DOHH2 (cell line): Measurements from ENCODE around the gene ARX.

ENCODE experiments used
- H3F3A ChIP-seq: fragments of 200-600 bp; sonication (generic), shearing (Covaris generic); 2 replicates; pipeline ENCODE4 v1.6.0; 2016; ENCODE audit warnings: antibody characterized with exemption, mild to moderate bottlenecking; ENCODE audit not compliant: control insufficient read depth, insufficient read depth
- H3K27ac ChIP-seq: fragments of 200-600 bp; sonication (generic); 2 replicates; pipeline ENCODE4 v1.5.1; 2014; ENCODE audit warnings: low read depth, mild to moderate bottlenecking, low read length, moderate library complexity
- H3K27me3 ChIP-seq: fragments of 200-600 bp; sonication (generic); 2 replicates; pipeline ENCODE4 v1.6.1; 2014; ENCODE audit warnings: mild to moderate bottlenecking, low read length, mixed read lengths; ENCODE audit not compliant: control insufficient read depth
- H3K36me3 ChIP-seq: fragments of 200-600 bp; sonication (generic); 2 replicates; pipeline ENCODE4 v1.6.1; 2014; ENCODE audit warnings: mild to moderate bottlenecking, low read length, moderate library complexity, mixed read lengths; ENCODE audit not compliant: control insufficient read depth
- H3K4me1 ChIP-seq: fragments of 200-600 bp; sonication (generic); 2 replicates; pipeline ENCODE4 v1.6.1; 2014; ENCODE audit warnings: mild to moderate bottlenecking, low read length, mixed read lengths; ENCODE audit not compliant: control insufficient read depth
- H3K4me2 ChIP-seq: fragments of 200-600 bp; sonication (generic); 2 replicates; pipeline ENCODE4 v1.6.0; 2014; ENCODE audit warnings: mild to moderate bottlenecking, low read length, moderate library complexity
- H3K4me3 ChIP-seq: fragments of 200-600 bp; sonication (generic); 2 replicates; pipeline ENCODE4 v1.5.1; 2014; ENCODE audit warnings: mild to moderate bottlenecking, low read length, mixed read lengths
- H3K79me2 ChIP-seq: fragments of 200-600 bp; sonication (generic); 2 replicates; pipeline ENCODE4 v1.6.1; 2014; ENCODE audit warnings: mild to moderate bottlenecking, low read length, mixed read lengths; ENCODE audit not compliant: control insufficient read depth
- H3K9me2 ChIP-seq: fragments of 200-600 bp; sonication (generic); replicated peaks from 2 replicates; pipeline ENCODE4 v1.6.1; 2014; ENCODE audit warnings: mild to moderate bottlenecking, low read length, mixed read lengths; ENCODE audit not compliant: control insufficient read depth
- H3K9me3 ChIP-seq: fragments of 200-600 bp; sonication (generic); 2 replicates; pipeline ENCODE4 v1.6.1; 2014; ENCODE audit warnings: antibody characterized with exemption, low read length, mixed read lengths; ENCODE audit not compliant: control insufficient read depth, insufficient read depth
- H4K20me1 ChIP-seq: fragments of 200-600 bp; sonication (generic); 2 replicates; pipeline ENCODE4 v1.6.0; 2014; ENCODE audit warnings: low read depth, mild to moderate bottlenecking, antibody characterized with exemption, low read length, moderate library complexity; ENCODE audit not compliant: control insufficient read depth, insufficient read depth
- EZH2phosphoT487 ChIP-seq: fragments of 200-600 bp; sonication (generic); IDR thresholded peaks from 2 replicates; pipeline ENCODE4 v1.6.1; 2017; ENCODE audit warnings: borderline replicate concordance, mild to moderate bottlenecking, antibody characterized with exemption, low read length, moderate library complexity, mixed read lengths
- TF ChIP-seq, protein P1 (sequence below): fragments of 200-600 bp; sonication (generic); IDR thresholded peaks from one replicate; pipeline ENCODE4 v1.5.1; 2014; ENCODE audit warnings: antibody characterized with exemption, mild to moderate bottlenecking, low read depth, low read length; ENCODE audit not compliant: poor library complexity, severe bottlenecking

ARX gene

DNA sequence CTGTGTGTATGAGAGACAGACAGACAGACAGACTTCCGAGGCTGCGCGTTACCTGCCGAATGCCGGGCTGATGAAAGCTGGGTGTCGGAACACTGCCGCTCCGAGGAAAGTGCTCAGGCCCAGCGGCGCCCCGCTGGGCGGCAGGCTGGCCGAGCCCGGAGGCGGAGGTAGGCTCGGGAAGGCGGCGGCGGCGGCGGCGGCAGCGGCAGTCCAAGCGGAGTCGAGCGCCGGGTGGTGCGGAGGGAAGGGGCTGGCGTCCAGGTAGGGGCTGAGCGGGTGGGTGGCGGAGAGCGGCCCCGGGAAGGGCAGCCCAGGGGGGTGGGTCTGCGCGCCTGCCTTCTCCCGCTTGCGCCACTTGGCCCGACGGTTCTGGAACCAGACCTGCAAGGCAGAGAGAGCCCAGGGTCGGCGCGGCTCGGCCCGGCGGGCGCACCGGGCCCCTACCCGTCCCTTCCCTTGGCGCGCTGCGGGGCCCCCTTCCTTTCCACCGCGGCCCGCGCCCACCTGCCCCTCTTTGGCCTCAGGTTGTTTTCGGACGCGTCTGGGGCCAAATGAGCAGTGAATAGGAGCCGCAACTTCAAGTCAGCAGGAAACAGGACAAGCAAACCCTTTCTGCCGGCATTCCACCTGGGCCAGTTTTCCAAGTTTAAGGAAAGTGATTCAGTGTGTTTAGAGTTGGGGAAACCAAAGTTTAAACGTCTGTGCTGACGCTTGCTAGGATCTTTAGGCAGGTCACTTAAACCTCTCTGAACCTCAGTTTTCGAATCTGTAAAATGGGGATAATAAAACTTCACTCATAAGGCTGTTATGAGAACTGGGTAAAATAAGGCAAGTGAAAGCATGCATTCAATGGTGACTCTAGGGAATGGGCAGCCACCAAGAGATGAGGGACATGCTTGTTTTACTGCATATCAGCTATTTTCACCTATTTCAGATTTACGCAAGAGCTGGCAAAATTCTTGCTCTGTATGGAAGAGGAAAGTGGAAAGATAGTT lies 8.4 kb downstream of the ARX start:
- Histone ChIP-seq H3K36me3 (no peaks in the 10 kb centered on the region), H3K9me2 (no peaks in the 10 kb centered on the region), H3K4me2 (no peak overlapping the region), H3K9me3 (no peaks in the 10 kb centered on the region), H4K20me1 (no peaks in the 10 kb centered on the region), H3K27ac (no peak overlapping the region), H3K27me3 (peaks cover 14% of the 10 kb centered on the region), H3K4me1 (no peaks in the 10 kb centered on the region), H3K79me2 (no peaks in the 10 kb centered on the region), H3F3A (no peaks in the 10 kb centered on the region), H3K4me3 (no peak overlapping the region)
- TF ChIP-seq, protein P1, sequence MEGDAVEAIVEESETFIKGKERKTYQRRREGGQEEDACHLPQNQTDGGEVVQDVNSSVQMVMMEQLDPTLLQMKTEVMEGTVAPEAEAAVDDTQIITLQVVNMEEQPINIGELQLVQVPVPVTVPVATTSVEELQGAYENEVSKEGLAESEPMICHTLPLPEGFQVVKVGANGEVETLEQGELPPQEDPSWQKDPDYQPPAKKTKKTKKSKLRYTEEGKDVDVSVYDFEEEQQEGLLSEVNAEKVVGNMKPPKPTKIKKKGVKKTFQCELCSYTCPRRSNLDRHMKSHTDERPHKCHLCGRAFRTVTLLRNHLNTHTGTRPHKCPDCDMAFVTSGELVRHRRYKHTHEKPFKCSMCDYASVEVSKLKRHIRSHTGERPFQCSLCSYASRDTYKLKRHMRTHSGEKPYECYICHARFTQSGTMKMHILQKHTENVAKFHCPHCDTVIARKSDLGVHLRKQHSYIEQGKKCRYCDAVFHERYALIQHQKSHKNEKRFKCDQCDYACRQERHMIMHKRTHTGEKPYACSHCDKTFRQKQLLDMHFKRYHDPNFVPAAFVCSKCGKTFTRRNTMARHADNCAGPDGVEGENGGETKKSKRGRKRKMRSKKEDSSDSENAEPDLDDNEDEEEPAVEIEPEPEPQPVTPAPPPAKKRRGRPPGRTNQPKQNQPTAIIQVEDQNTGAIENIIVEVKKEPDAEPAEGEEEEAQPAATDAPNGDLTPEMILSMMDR: no peak
- TF ChIP-seq EZH2phosphoT487: no peak

DNA sequence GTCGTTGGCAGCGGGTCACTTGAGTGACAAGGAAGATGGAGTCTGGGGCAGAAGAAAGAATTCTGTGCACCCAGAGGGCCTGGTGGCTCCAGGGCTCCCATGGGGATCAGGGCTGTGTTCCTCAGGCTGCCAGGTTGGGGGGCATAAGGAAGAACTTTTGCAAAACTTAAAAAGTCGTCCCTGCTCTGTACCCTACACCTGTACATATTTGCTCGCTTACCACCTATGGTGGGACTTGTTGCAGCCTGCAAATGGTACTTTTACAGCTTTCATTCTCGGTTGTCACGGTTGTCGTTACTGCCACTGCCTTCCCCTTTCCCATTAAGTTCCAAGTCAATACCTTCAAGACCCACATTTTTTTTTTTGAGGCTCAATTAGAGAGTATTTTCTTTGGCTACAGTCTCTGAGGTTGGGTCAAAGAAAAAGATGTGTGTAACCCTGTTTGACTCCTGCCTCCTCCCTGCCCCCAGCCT lies 9.1 kb downstream of the ARX start:
- Histone ChIP-seq H3K4me1 (no peaks in the 10 kb centered on the region), H3K4me2 (no peak overlapping the region), H3K27me3 (peaks cover 6% of the 10 kb centered on the region), H3K9me3 (no peaks in the 10 kb centered on the region), H3K36me3 (no peaks in the 10 kb centered on the region), H4K20me1 (no peaks in the 10 kb centered on the region), H3K27ac (no peak overlapping the region), H3F3A (no peaks in the 10 kb centered on the region), H3K4me3 (no peak overlapping the region), H3K79me2 (no peaks in the 10 kb centered on the region), H3K9me2 (no peaks in the 10 kb centered on the region)
- TF ChIP-seq EZH2phosphoT487: no peak
- TF ChIP-seq, protein P1: no peak

DNA sequence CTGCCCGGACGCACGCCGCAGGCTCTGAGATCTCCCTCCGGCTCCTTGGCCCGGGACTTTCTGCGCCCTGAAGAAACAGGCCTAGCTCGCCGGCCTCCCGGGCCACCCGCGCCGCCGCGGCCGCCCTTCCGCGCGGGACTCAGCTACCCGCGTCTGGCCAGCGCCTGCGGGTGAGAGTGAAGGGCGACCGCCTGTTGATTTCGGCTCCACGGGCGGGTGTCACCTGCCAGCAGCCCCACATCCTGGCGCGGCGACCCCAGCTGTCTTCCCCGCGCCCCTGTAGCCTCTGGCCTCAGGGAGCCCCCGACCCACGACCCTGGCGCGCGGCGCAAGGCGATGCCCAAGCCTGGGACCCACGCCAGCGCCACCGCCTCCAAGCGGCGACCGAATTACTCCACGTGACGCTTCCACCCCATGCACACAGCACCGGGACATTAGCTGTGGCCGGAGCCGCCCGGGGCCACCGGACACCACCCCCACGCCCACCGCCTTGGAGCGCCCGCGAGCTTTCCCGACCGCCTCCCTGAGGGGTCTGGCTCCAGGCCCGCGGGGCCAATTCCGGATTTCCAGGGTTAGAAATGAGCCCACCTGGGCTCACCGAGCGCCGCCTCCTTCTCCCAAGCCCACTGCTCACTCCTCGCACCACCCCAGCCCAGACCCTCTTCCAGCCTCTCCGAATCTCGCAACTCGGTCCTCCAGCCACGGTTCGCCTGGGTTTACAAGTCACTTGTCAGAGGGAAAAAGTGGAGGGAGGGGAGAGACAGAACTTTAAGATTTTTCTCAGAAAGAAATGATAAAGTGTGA lies 10.2 kb downstream of the ARX start:
- no peaks in the 10 kb centered on the region for H3K4me1 ChIP-seq
- H3K9me3 ChIP-seq: no peaks in the 10 kb centered on the region
- TF ChIP-seq EZH2phosphoT487: no peak
- TF ChIP-seq, protein P1: no peak
- no peaks in the 10 kb centered on the region for H3F3A ChIP-seq
- H3K36me3 ChIP-seq: no peaks in the 10 kb centered on the region
- H4K20me1 ChIP-seq: no peaks in the 10 kb centered on the region
- H3K27me3 ChIP-seq: peaks cover 5% of the 10 kb centered on the region; the same call in 1 of the 2 replicates
- H3K27ac ChIP-seq: no peak overlapping the region
- no peaks in the 10 kb centered on the region for H3K79me2 ChIP-seq
- no peaks in the 10 kb centered on the region for H3K9me2 ChIP-seq
- H3K4me2 ChIP-seq: no peak overlapping the region
- no peak overlapping the region for H3K4me3 ChIP-seq
